Caco-2 (cell line): ENCODE results near the gene ATP10B. TPM values are rescaled to one million over a fixed set of nuclear protein-coding genes. Genes with fewer than 3 reads are reported as not detected.

Experiments
- BruUV-seq: library from RNA; stranded (reverse); fragments of 400-500 nt; replicated peaks from 2 replicates; lab custom pipeline; 2021; lab: Mats Ljungman, UMichigan
- CTCF ChIA-PET: fragments of 300-600 bp; sonication (Branson Sonifier 250); formaldehyde crosslinking; loops from one replicate; lab custom pipeline; 2022; ENCODE audit warnings: antibody characterized with exemption; lab: Charles Lee
- POLR2A ChIA-PET: fragments of 300-600 bp; sonication (Branson Sonifier 250); formaldehyde crosslinking; loops from one replicate; lab custom pipeline; 2022; ENCODE audit warnings: antibody characterized with exemption; lab: Charles Lee
- DNase-seq, 2 experiments: peaks; one replicate each; pipeline versions ENCODE4 v3.0.0 to v3.0.0-alpha.2; 2020 to 2022
- H3K27me3 ChIP-seq: replicated peaks from 2 replicates; pipeline ENCODE4 v1.6.0; 2011; ENCODE audit warnings: low read length; ENCODE audit not compliant: control insufficient read depth, insufficient read depth
- H3K36me3 ChIP-seq: 2 replicates; pipeline ENCODE4 v1.5.1; 2011; ENCODE audit warnings: low read length; ENCODE audit not compliant: control insufficient read depth, insufficient read depth
- H3K4me1 ChIP-seq: fragments of 250-450 bp; sonication (Bioruptor Pico); 2 replicates; pipeline ENCODE4 v1.5.1; 2020; ENCODE audit warnings: mild to moderate bottlenecking
- H3K4me3 ChIP-seq: 2 replicates; pipeline ENCODE4 v1.5.1; 2011; ENCODE audit warnings: low read depth, mild to moderate bottlenecking, control low read depth, low read length
- H3K9me3 ChIP-seq: fragments of 250-450 bp; sonication (Bioruptor Pico); 2 replicates; pipeline ENCODE4 v1.5.1; 2020; ENCODE audit warnings: mild to moderate bottlenecking, moderate library complexity
- H3K27ac Mint-ChIP-seq: one replicate; pipeline ENCODE4 v1.8.0; 2022; ENCODE audit warnings: mixed read lengths; ENCODE audit not compliant: unreplicated experiment
- H3K27me3 Mint-ChIP-seq: one replicate; pipeline ENCODE4 v1.8.0; 2022; ENCODE audit warnings: mixed read lengths; ENCODE audit not compliant: insufficient read depth, unreplicated experiment
- H3K36me3 Mint-ChIP-seq: one replicate; pipeline ENCODE4 v1.8.0; 2022; ENCODE audit warnings: mild to moderate bottlenecking, mixed read lengths; ENCODE audit not compliant: insufficient read depth, unreplicated experiment
- H3K4me1 Mint-ChIP-seq: one replicate; pipeline ENCODE4 v1.8.0; 2022; ENCODE audit warnings: low read depth, mixed read lengths; ENCODE audit not compliant: unreplicated experiment
- H3K4me3 Mint-ChIP-seq: one replicate; pipeline ENCODE4 v1.8.0; 2022; ENCODE audit warnings: mild to moderate bottlenecking, moderate library complexity, mixed read lengths; ENCODE audit not compliant: unreplicated experiment
- H3K9me3 Mint-ChIP-seq: one replicate; pipeline ENCODE4 v1.8.0; 2022; ENCODE audit warnings: mixed read lengths; ENCODE audit not compliant: unreplicated experiment
- CTCF ChIP-seq, 2 experiments: fragments of 200-600 bp in 1 of 2; IDR thresholded peaks; 1 replicate in 1 of 2; 2 replicates in 1 of 2; pipeline versions ENCODE4 v1.5.1 to v1.8.0; 2011 to 2022; ENCODE audit warnings: antibody characterized with exemption in 1 of 2, control low read depth in 1 of 2, inconsistent platforms in 1 of 2, low read depth in 1 of 2, low read length in 1 of 2, mild to moderate bottlenecking in 1 of 2, moderate library complexity in 1 of 2; ENCODE audit not compliant: insufficient read depth in 1 of 2, severe bottlenecking in 1 of 2, unreplicated experiment in 1 of 2
- intact Hi-C: fragments of 100-400 bp; cut with micrococcal nuclease; formaldehyde crosslinking; loops from one replicate; pipeline ENCODE4 v1.10.0; 2022; ENCODE audit not compliant: unreplicated experiment
- total RNA-seq: library from RNA; stranded (reverse); gene quantifications from 2 replicates; pipeline ENCODE4 v1.2.3, GENCODE V29; 2022

Gene ATP10B
- total RNA-seq, 1 experiment from 2014 or later, result 0.43 TPM

- BruUV-seq, result no TSS peak
- Mint-ChIP-seq H3K4me1 (no peaks in the 10 kb centered on the region), H3K27me3 (no peaks in the 10 kb centered on the region), H3K27ac (no peak overlapping the region), H3K9me3 (no peaks in the 10 kb centered on the region), H3K4me3 (no peak overlapping the region), H3K36me3 (no peaks in the 10 kb centered on the region)
- TF ChIP-seq CTCF (IDR thresholded peaks at IDR 0.05; ENCODE audit: insufficient read depth in 1 of 2, low read depth in 1 of 2, low read length in 1 of 2, severe bottlenecking in 1 of 2, unreplicated experiment in 1 of 2), result no peak
- Histone ChIP-seq H3K4me3 (no peak overlapping the region), H3K27me3 (no peaks in the 10 kb centered on the region), H3K9me3 (no peaks in the 10 kb centered on the region), H3K4me1 (no peaks in the 10 kb centered on the region; the same call in 1 of the 2 replicates), H3K36me3 (no peaks in the 10 kb centered on the region)
- ChIA-PET POLR2A (no interaction called here), CTCF (interaction anchor here (0.8 kb wide), 1 partner anchor 92 kb away, joined by 4 read pairs; no protein-coding TSS in a partner anchor)
- no peak for DNase-seq
- intact Hi-C loops, result no loop called here
These were observed 251.0 kb downstream of the ATP10B start for GRCh38 chr5:160601046-160601445.

- DNase-seq, result no peak
- Histone ChIP-seq H3K9me3 (no peaks in the 10 kb centered on the region), H3K27me3 (no peaks in the 10 kb centered on the region), H3K4me3 (no peak overlapping the region), H3K36me3 (no peaks in the 10 kb centered on the region), H3K4me1 (no peaks in the 10 kb centered on the region)
- Mint-ChIP-seq H3K27ac (no peak overlapping the region), H3K9me3 (no peaks in the 10 kb centered on the region), H3K27me3 (peaks cover 6% of the 10 kb centered on the region), H3K4me3 (no peak overlapping the region), H3K36me3 (no peaks in the 10 kb centered on the region), H3K4me1 (no peaks in the 10 kb centered on the region)
- no TSS peak for BruUV-seq
- POLR2A ChIA-PET, result no interaction called here
- intact Hi-C loops, result no loop called here
- TF ChIP-seq CTCF (IDR thresholded peaks at IDR 0.05; ENCODE audit: insufficient read depth in 1 of 2, low read depth in 1 of 2, low read length in 1 of 2, severe bottlenecking in 1 of 2, unreplicated experiment in 1 of 2), result no peak
- CTCF ChIA-PET, result no interaction called here
These were observed 278.7 kb downstream of the ATP10B start for GRCh38 chr5:160573318-160573717.

GRCh38 chr5:160567031-160567705 lies 284.8 kb downstream of the ATP10B start:
- POLR2A ChIA-PET, result no interaction called here
- Histone ChIP-seq H3K4me3 (no peak overlapping the region), H3K4me1 (no peaks in the 10 kb centered on the region), H3K36me3 (no peaks in the 10 kb centered on the region), H3K9me3 (no peaks in the 10 kb centered on the region), H3K27me3 (no peaks in the 10 kb centered on the region)
- no peak for DNase-seq
- intact Hi-C loops, result no loop called here
- no peak for TF ChIP-seq CTCF (IDR thresholded peaks at IDR 0.05; ENCODE audit: insufficient read depth in 1 of 2, low read depth in 1 of 2, low read length in 1 of 2, severe bottlenecking in 1 of 2, unreplicated experiment in 1 of 2)
- no TSS peak for BruUV-seq
- no peaks in the 10 kb centered on the region for H3K4me1 Mint-ChIP-seq
- CTCF ChIA-PET, result no interaction called here
- peaks cover 2% of the 10 kb centered on the region for H3K27me3 Mint-ChIP-seq
- no peak overlapping the region for H3K4me3 Mint-ChIP-seq
- no peaks in the 10 kb centered on the region for H3K9me3 Mint-ChIP-seq
- no peaks in the 10 kb centered on the region for H3K36me3 Mint-ChIP-seq
- H3K27ac Mint-ChIP-seq, result no peak overlapping the region
